ENCODE measurements around the gene BACH2.

DNA sequence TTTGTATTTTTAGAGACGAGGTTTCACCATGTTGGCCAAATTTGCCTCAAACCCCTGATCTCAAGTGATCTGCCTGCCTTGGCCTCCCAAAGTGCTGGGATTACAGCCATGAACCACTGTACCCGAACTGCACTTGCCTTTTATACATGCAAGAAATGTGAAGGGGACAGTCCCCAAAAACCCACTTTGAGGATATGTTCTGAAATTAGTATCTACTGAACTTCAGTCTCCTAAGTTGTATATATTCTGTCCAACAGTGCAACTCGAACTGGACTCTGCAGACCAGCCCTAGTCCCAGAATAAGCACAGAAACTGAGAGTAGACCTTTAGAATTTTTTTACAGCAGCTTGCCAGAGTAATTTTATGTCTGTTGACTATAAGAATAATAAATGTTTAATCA, 28.5 kb downstream of the BACH2 start:
- TF ChIP-seq, protein P1, sequence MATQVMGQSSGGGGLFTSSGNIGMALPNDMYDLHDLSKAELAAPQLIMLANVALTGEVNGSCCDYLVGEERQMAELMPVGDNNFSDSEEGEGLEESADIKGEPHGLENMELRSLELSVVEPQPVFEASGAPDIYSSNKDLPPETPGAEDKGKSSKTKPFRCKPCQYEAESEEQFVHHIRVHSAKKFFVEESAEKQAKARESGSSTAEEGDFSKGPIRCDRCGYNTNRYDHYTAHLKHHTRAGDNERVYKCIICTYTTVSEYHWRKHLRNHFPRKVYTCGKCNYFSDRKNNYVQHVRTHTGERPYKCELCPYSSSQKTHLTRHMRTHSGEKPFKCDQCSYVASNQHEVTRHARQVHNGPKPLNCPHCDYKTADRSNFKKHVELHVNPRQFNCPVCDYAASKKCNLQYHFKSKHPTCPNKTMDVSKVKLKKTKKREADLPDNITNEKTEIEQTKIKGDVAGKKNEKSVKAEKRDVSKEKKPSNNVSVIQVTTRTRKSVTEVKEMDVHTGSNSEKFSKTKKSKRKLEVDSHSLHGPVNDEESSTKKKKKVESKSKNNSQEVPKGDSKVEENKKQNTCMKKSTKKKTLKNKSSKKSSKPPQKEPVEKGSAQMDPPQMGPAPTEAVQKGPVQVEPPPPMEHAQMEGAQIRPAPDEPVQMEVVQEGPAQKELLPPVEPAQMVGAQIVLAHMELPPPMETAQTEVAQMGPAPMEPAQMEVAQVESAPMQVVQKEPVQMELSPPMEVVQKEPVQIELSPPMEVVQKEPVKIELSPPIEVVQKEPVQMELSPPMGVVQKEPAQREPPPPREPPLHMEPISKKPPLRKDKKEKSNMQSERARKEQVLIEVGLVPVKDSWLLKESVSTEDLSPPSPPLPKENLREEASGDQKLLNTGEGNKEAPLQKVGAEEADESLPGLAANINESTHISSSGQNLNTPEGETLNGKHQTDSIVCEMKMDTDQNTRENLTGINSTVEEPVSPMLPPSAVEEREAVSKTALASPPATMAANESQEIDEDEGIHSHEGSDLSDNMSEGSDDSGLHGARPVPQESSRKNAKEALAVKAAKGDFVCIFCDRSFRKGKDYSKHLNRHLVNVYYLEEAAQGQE (IDR thresholded peaks at IDR 0.05; ENCODE audit: insufficient replicate concordance, low read depth) = no peak
- TF ChIP-seq CTCF (IDR thresholded peaks at IDR 0.05; ENCODE audit: insufficient read depth, low read length) = no peak
